Erythroblast (primary cell): ENCODE data around the gene PLG.

ENCODE experiments used
- GATA1 ChIP-seq: IDR thresholded peaks from 2 replicates; pipeline ENCODE4 v1.6.1; 2011; ENCODE audit warnings: low read depth, mild to moderate bottlenecking, control low read depth, low read length, moderate library complexity
- POLR2A ChIP-seq: IDR thresholded peaks from 2 replicates; pipeline ENCODE4 v1.6.1; 2011; ENCODE audit warnings: mild to moderate bottlenecking, low read length

- no peak for TF ChIP-seq POLR2A
- TF ChIP-seq GATA1, result no peak
Measured at GRCh38 chr6:160774399-160774798, 72.4 kb downstream of the PLG start.
